HUES48 (cell line): ENCODE results near the gene EXO1.
"Not testable (repeated sequence)": the region's sequence is repeated elsewhere in the genome, so short reads cannot be mapped to it uniquely, and the experiment has no call there.

Source experiments
- H3K27ac ChIP-seq: one replicate; pipeline ENCODE4 v1.7.0; 2013; ENCODE audit warnings: low read depth, low read length, inconsistent platforms
- H3K27me3 ChIP-seq: 2 replicates; pipeline ENCODE4 v1.6.1; 2013; ENCODE audit warnings: mild to moderate bottlenecking, low read length; ENCODE audit not compliant: control insufficient read depth, insufficient read depth
- H3K36me3 ChIP-seq: 2 replicates; pipeline ENCODE4 v1.6.1; 2013; ENCODE audit warnings: low read length; ENCODE audit not compliant: control insufficient read depth, insufficient read depth
- H3K4me1 ChIP-seq: 2 replicates; pipeline ENCODE4 v1.6.1; 2013; ENCODE audit warnings: mild to moderate bottlenecking, low read length; ENCODE audit not compliant: control insufficient read depth, insufficient read depth
- H3K4me3 ChIP-seq: 2 replicates; pipeline ENCODE4 v1.5.1; 2013; ENCODE audit warnings: mild to moderate bottlenecking, low read depth, low read length
- H3K9ac ChIP-seq: 2 replicates; pipeline ENCODE4 v1.6.1; 2013; ENCODE audit warnings: mild to moderate bottlenecking, low read depth, low read length, moderate library complexity
- H3K9me3 ChIP-seq: 2 replicates; pipeline ENCODE4 v1.6.1; 2013; ENCODE audit warnings: low read length; ENCODE audit not compliant: control insufficient read depth, insufficient read depth

EXO1 gene

GRCh38 chr1:241819340-241819866, 28.6 kb upstream of the EXO1 start:
- H3K9ac ChIP-seq = no peak overlapping the region
- H3K27ac ChIP-seq = no peak overlapping the region
- no peak overlapping the region for H3K4me3 ChIP-seq
- no peaks in the 10 kb centered on the region for H3K27me3 ChIP-seq
- no peaks in the 10 kb centered on the region for H3K36me3 ChIP-seq
- H3K4me1 ChIP-seq = no peaks in the 10 kb centered on the region
- no peaks in the 10 kb centered on the region for H3K9me3 ChIP-seq

- Histone ChIP-seq H3K4me3 (no peak overlapping the region), H3K4me1 (no peaks in the 10 kb centered on the region), H3K27me3 (no peaks in the 10 kb centered on the region), H3K9ac (no peak overlapping the region), H3K9me3 (no peaks in the 10 kb centered on the region), H3K36me3 (no peaks in the 10 kb centered on the region), H3K27ac (no peak overlapping the region)
These were observed 26.6 kb upstream of the EXO1 start for GRCh38 chr1:241821363-241821762.

GRCh38 chr1:241822846-241823245, 25.2 kb upstream of the EXO1 start:
- no peak overlapping the region for H3K9ac ChIP-seq

GRCh38 chr1:241823925-241824324, 24.1 kb upstream of the EXO1 start:
- no peak overlapping the region for H3K27ac ChIP-seq
- H3K27me3 ChIP-seq = no peaks in the 10 kb centered on the region
- H3K9ac ChIP-seq = no peak overlapping the region
- no peak overlapping the region for H3K4me3 ChIP-seq
- H3K9me3 ChIP-seq = no peaks in the 10 kb centered on the region
- no peaks in the 10 kb centered on the region for H3K36me3 ChIP-seq
- H3K4me1 ChIP-seq = no peaks in the 10 kb centered on the region; the same call in 1 of the 2 replicates

More at GRCh38 chr1:241822846-241823245, 25.2 kb upstream of the EXO1 start:
- Histone ChIP-seq H3K4me1 (no peaks in the 10 kb centered on the region), H3K27me3 (no peaks in the 10 kb centered on the region), H3K36me3 (no peaks in the 10 kb centered on the region), H3K27ac (no peak overlapping the region), H3K4me3 (no peak overlapping the region), H3K9me3 (no peaks in the 10 kb centered on the region)

GRCh38 chr1:241825581-241825980, 22.4 kb upstream of the EXO1 start:
- H3K36me3 ChIP-seq = no peaks in the 10 kb centered on the region
- no peak overlapping the region for H3K27ac ChIP-seq
- H3K4me1 ChIP-seq = no peaks in the 10 kb centered on the region; the same call in 1 of the 2 replicates
- no peaks in the 10 kb centered on the region for H3K27me3 ChIP-seq
- H3K9ac ChIP-seq = no peak overlapping the region
- H3K9me3 ChIP-seq = no peaks in the 10 kb centered on the region
- H3K4me3 ChIP-seq = no peak overlapping the region

- H3K9ac ChIP-seq, H3K4me3 ChIP-seq, H3K9me3 ChIP-seq, H3K4me1 ChIP-seq, H3K27ac ChIP-seq, H3K36me3 ChIP-seq, H3K27me3 ChIP-seq: not testable (repeated sequence)
These were observed 21.4 kb upstream of the EXO1 start for GRCh38 chr1:241826613-241827012.

GRCh38 chr1:241827264-241827663, 20.7 kb upstream of the EXO1 start:
- Histone ChIP-seq H3K27ac (no peak overlapping the region), H3K36me3 (no peaks in the 10 kb centered on the region), H3K9ac (no peak overlapping the region), H3K4me1 (no peaks in the 10 kb centered on the region; the same call in 1 of the 2 replicates), H3K27me3 (no peaks in the 10 kb centered on the region), H3K9me3 (no peaks in the 10 kb centered on the region), H3K4me3 (no peak overlapping the region)

GRCh38 chr1:241828463-241829021, 19.5 kb upstream of the EXO1 start:
- Histone ChIP-seq H3K4me3 (no peak overlapping the region), H3K36me3 (no peaks in the 10 kb centered on the region), H3K9me3 (no peaks in the 10 kb centered on the region), H3K4me1 (no peaks in the 10 kb centered on the region; the same call in 1 of the 2 replicates), H3K27ac (no peak overlapping the region), H3K27me3 (no peaks in the 10 kb centered on the region), H3K9ac (no peak overlapping the region)

GRCh38 chr1:241829468-241829867, 18.5 kb upstream of the EXO1 start:
- H3K36me3 ChIP-seq = no peaks in the 10 kb centered on the region

GRCh38 chr1:241834733-241835377, 13.1 kb upstream of the EXO1 start:
- no peaks in the 10 kb centered on the region for H3K27me3 ChIP-seq
- no peaks in the 10 kb centered on the region for H3K9me3 ChIP-seq
- H3K4me3 ChIP-seq = no peak overlapping the region
- no peaks in the 10 kb centered on the region for H3K4me1 ChIP-seq
- no peak overlapping the region for H3K27ac ChIP-seq
- H3K9ac ChIP-seq = no peak overlapping the region
- no peaks in the 10 kb centered on the region for H3K36me3 ChIP-seq

More at GRCh38 chr1:241829468-241829867, 18.5 kb upstream of the EXO1 start:
- Histone ChIP-seq H3K9me3 (no peaks in the 10 kb centered on the region), H3K4me3 (no peak overlapping the region), H3K9ac (no peak overlapping the region), H3K27me3 (no peaks in the 10 kb centered on the region), H3K4me1 (no peaks in the 10 kb centered on the region; the same call in 1 of the 2 replicates), H3K27ac (no peak overlapping the region)

GRCh38 chr1:241836941-241837340, 11.1 kb upstream of the EXO1 start:
- Histone ChIP-seq H3K9me3 (no peaks in the 10 kb centered on the region), H3K9ac (no peak overlapping the region), H3K27me3 (no peaks in the 10 kb centered on the region), H3K36me3 (no peaks in the 10 kb centered on the region), H3K4me3 (no peak overlapping the region), H3K4me1 (no peaks in the 10 kb centered on the region), H3K27ac (no peak overlapping the region)
